HepG2 (cell line): ENCODE results near the gene TEX12. TPM values are rescaled to one million over a fixed set of nuclear protein-coding genes. Genes with fewer than 3 reads are reported as not detected.

Experiments
- ATAC-seq: fragments of 200-7000 bp; cut with Tn5 transposase; 3 replicates; pipeline ENCODE4 v1.9.1; 2020; ENCODE audit warnings: mild to moderate bottlenecking, moderate library complexity
- BruUV-seq: library from RNA; stranded (reverse); fragments of 400-500 nt; replicated peaks from 2 replicates; lab custom pipeline; 2021; lab: Mats Ljungman, UMichigan
- CTCF ChIA-PET: fragments of 300-600 bp; formaldehyde crosslinking; extraction: SDS; loops from one replicate; lab custom pipeline; 2021; ENCODE audit warnings: low total read pairs, inconsistent platforms, low intra/inter-chr PET ratio; lab: Yijun Ruan, JAX
- POLR2A ChIA-PET: fragments of 350-600 bp; sonication (Branson Sonifier 250); formaldehyde crosslinking; loops from one replicate; lab custom pipeline; 2020; ENCODE audit warnings: antibody characterized with exemption, inconsistent platforms; lab: Yijun Ruan, JAX
- DNase-seq: peaks from one replicate; pipeline ENCODE4 v3.0.0-alpha.2; 2015; ENCODE audit warnings: low spot score
- FAIRE-seq: peaks from 3 replicates; lab custom pipeline; 2011; peaks lifted over from hg19 to GRCh38; lab: Jason Lieb, UNC
- H2AFZ ChIP-seq: one replicate; pipeline ENCODE4 v1.6.1; 2011; ENCODE audit warnings: low read length, inconsistent platforms
- H3K27ac ChIP-seq: fragments of 300-600 bp; 3 replicates; pipeline ENCODE4 v1.8.0; 2011; ENCODE audit warnings: mixed run types, mild to moderate bottlenecking, mixed read lengths, low read length, inconsistent platforms; ENCODE audit not compliant: insufficient read depth; ENCODE audit errors: extremely low read length
- H3K27me3 ChIP-seq, 2 experiments: fragments of 200-600 bp in 1 of 2; 2 replicates in 1 of 2; 3 replicates in 1 of 2; pipeline versions ENCODE4 v1.6.0 to v1.8.0; 2011; ENCODE audit warnings: low read length in 2 of 2, mild to moderate bottlenecking in 2 of 2, moderate library complexity in 2 of 2, inconsistent platforms in 1 of 2; ENCODE audit not compliant: insufficient read depth in 2 of 2, control insufficient read depth in 1 of 2
- H3K36me3 ChIP-seq, 2 experiments: fragments of 200-600 bp in 1 of 2; replicated peaks in 1 of 2; 2 replicates in 1 of 2; 3 replicates in 1 of 2; pipeline versions ENCODE4 v1.5.1 to v1.8.0; 2011; ENCODE audit warnings: low read length in 2 of 2, inconsistent platforms in 1 of 2; ENCODE audit not compliant: insufficient read depth in 2 of 2, control insufficient read depth in 1 of 2
- H3K4me1 ChIP-seq: 2 replicates; pipeline ENCODE4 v1.5.1; 2012; ENCODE audit warnings: low read length, inconsistent platforms; ENCODE audit not compliant: insufficient read depth
- H3K4me2 ChIP-seq: 2 replicates; pipeline ENCODE4 v1.6.0; 2011; ENCODE audit warnings: low read depth, low read length, inconsistent platforms
- H3K4me3 ChIP-seq, 3 experiments: fragments of 200-600 bp in 1 of 3; sonication (generic), shearing (Covaris generic) in 1 of 3; replicated peaks in 1 of 3; 2 replicates each; pipeline ENCODE4 v1.5.1; 2011 to 2016; ENCODE audit warnings: low read length in 3 of 3, inconsistent platforms in 2 of 3, low read depth in 2 of 3, mild to moderate bottlenecking in 2 of 3, control low read depth in 1 of 3, mixed read lengths in 1 of 3; ENCODE audit not compliant: insufficient read depth in 1 of 3
- H3K79me2 ChIP-seq: one replicate; pipeline ENCODE4 v1.6.1; 2011; ENCODE audit warnings: low read length, inconsistent platforms; ENCODE audit not compliant: insufficient read depth
- H3K9ac ChIP-seq: 2 replicates; pipeline ENCODE4 v1.6.0; 2011; ENCODE audit warnings: mild to moderate bottlenecking, low read depth, low read length, inconsistent platforms; ENCODE audit not compliant: insufficient read depth
- H3K9me3 ChIP-seq: 2 replicates; pipeline ENCODE4 v1.5.1; 2012; ENCODE audit warnings: mild to moderate bottlenecking, low read length
- H4K20me1 ChIP-seq: 2 replicates; pipeline ENCODE4 v1.6.0; 2011; ENCODE audit warnings: inconsistent platforms, mild to moderate bottlenecking, low read length, moderate library complexity; ENCODE audit not compliant: insufficient read depth
- CEBPB ChIP-seq: IDR thresholded peaks from 2 replicates; pipeline ENCODE4 v1.6.1; 2011; ENCODE audit warnings: low read depth, low read length, improper control_type of control experiment, borderline replicate concordance
- CENPT ChIP-seq: sonication (generic); formaldehyde crosslinking; IDR thresholded peaks from 2 replicates; pipeline ENCODE4 v1.8.0; 2022; ENCODE audit warnings: low read depth, mild to moderate bottlenecking, moderate library complexity, missing genetic modification reagents
- HCFC1 ChIP-seq: fragments of 150-350 bp; IDR thresholded peaks from 2 replicates; pipeline ENCODE4 v1.6.1; 2014; ENCODE audit warnings: low read depth, low read length
- POGZ ChIP-seq: sonication (generic); formaldehyde crosslinking; IDR thresholded peaks from 2 replicates; pipeline ENCODE4 v1.4.0; 2020; ENCODE audit warnings: mild to moderate bottlenecking, missing genetic modification reagents
- ZNF317 ChIP-seq: sonication (generic); formaldehyde crosslinking; IDR thresholded peaks from 2 replicates; pipeline ENCODE4 v1.5.0; 2020; ENCODE audit warnings: mild to moderate bottlenecking, missing genetic modification reagents
- ZNF589 ChIP-seq: sonication (generic); formaldehyde crosslinking; conservative IDR thresholded peaks from 2 replicates; pipeline ENCODE4 v1.8.0; 2022; ENCODE audit warnings: mild to moderate bottlenecking, moderate library complexity, missing genetic modification reagents
- WGBS: methylation state at CpG from one replicate; pipeline ENCODE4 v1.1.6; 2017; ENCODE audit warnings: low lambda C conversion rate; 5-methylcytosine and 5-hydroxymethylcytosine counted together
- in situ Hi-C: cut with HindIII; loops from 2 replicates; pipeline ENCODE4 v1.10.0; 2017; ENCODE audit warnings: low pct_unique_long_range_greater_than_20kb; ENCODE audit not compliant: extremely low pct_ligation_motif_present
- intact Hi-C: fragments of 100-400 bp; cut with micrococcal nuclease; formaldehyde crosslinking; loops from one replicate; pipeline ENCODE4 v1.10.0; 2022; ENCODE audit not compliant: unreplicated experiment
- polyA plus RNA-seq, 8 experiments: library from polyadenylated mRNA; depleted of rRNA in 3 of 8; stranded (reverse) in 7 of 8; unstranded in 1 of 8; fragments of >200 nt; fragmentation: Illumina TruSeq in 4 of 8; extraction: Trizol in 4 of 8; gene quantifications; 2 replicates each; pipeline versions ENCODE4 v1.2.1 to v1.2.3, GENCODE V29; 2011 to 2016; ENCODE audit warnings: low read depth in 4 of 8, missing spikeins in 1 of 8, mixed read lengths in 1 of 8; ENCODE audit not compliant: insufficient read depth in 1 of 8
- total RNA-seq, 5 experiments: library from RNA; depleted of rRNA; stranded (reverse); fragments of >200 nt; fragmentation: Illumina TruSeq; extraction: Trizol; gene quantifications; 2 replicates each; pipeline ENCODE4 v1.2.3, GENCODE V29; 2016; ENCODE audit warnings: low read depth in 1 of 5
- TF ChIP-seq, protein P1 (sequence below): sonication (generic); formaldehyde crosslinking; IDR thresholded peaks from 2 replicates; pipeline ENCODE4 v1.4.0; 2020; ENCODE audit warnings: missing genetic modification reagents

The TEX12 gene
- total and polyA plus RNA-seq, 2 of the 13 experiments (the other 11 are each of a cell fraction or from before 2014, with no cell fraction given) = not detected

GRCh38 chr11:112173152-112173551 is 6.0 kb downstream of the TEX12 start:
- Histone ChIP-seq H3K27me3 (no peaks in the 10 kb centered on the region), H3K4me3 (no peak overlapping the region), H4K20me1 (no peaks in the 10 kb centered on the region), H3K9ac (no peak overlapping the region), H2AFZ (no peak overlapping the region), H3K36me3 (no peaks in the 10 kb centered on the region), H3K27ac (no peak overlapping the region), H3K79me2 (no peaks in the 10 kb centered on the region), H3K4me2 (no peak overlapping the region), H3K9me3 (no peaks in the 10 kb centered on the region), H3K4me1 (peaks cover 13% of the 10 kb centered on the region)
- ATAC-seq (no peak), DNase-seq (no peak), FAIRE-seq (no peak)
- WGBS = 31% methylated on average over 3 of the region's 3 CpGs
- POLR2A ChIA-PET = no interaction called here
- in situ Hi-C loops = no loop called here
- CTCF ChIA-PET = no interaction called here
- TF ChIP-seq ZNF317 (CRISPR knock-in tag) (no peak), ZNF589 (CRISPR knock-in tag) (no peak), CENPT (no peak), POGZ (CRISPR knock-in tag) (no peak), CEBPB (peak; percentile 47; the same call in 1 of the 2 replicates), HCFC1 (no peak)
- TF ChIP-seq, protein P1, sequence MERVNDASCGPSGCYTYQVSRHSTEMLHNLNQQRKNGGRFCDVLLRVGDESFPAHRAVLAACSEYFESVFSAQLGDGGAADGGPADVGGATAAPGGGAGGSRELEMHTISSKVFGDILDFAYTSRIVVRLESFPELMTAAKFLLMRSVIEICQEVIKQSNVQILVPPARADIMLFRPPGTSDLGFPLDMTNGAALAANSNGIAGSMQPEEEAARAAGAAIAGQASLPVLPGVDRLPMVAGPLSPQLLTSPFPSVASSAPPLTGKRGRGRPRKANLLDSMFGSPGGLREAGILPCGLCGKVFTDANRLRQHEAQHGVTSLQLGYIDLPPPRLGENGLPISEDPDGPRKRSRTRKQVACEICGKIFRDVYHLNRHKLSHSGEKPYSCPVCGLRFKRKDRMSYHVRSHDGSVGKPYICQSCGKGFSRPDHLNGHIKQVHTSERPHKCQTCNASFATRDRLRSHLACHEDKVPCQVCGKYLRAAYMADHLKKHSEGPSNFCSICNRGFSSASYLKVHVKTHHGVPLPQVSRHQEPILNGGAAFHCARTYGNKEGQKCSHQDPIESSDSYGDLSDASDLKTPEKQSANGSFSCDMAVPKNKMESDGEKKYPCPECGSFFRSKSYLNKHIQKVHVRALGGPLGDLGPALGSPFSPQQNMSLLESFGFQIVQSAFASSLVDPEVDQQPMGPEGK (CRISPR knock-in tag) = no peak
- no TSS peak for BruUV-seq
- intact Hi-C loops = no loop called here
